IPS DF 4.7 (cell line): ENCODE data around the gene KRTDAP.

Source experiments
- DNase-seq: peaks from one replicate; pipeline ENCODE4 v3.0.0-alpha.2; 2013; ENCODE audit warnings: low spot score; ENCODE audit errors: extremely low read depth

Gene KRTDAP

DNA sequence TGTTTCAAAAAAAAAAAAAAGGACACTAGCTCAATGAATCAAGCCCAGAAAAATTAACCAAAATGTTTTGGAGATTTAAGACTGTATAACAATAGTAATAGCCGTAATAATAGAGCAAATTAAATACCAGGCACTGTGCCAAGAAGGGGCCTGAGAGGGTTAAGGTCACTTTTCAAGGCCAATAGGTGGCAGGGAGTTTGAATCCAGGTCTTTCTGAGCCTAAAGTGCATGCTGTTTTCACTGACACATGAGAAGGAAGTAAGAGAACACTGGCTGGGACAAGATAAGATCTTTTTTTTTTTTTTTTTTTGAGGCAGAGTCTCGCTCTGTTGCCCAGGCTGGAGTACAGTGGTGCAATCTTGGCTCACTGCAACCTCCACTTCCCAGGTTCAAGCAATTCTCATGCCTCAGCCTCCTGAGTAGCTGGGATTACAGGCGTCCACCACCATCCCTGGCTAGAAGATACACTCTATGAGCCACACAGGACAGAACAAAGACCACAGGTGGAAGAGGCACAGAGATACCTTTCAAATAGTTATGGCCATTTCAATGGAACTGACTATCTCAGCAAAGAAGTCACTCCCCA, 34.6 kb downstream of the KRTDAP start:
- no peak for DNase-seq

DNA sequence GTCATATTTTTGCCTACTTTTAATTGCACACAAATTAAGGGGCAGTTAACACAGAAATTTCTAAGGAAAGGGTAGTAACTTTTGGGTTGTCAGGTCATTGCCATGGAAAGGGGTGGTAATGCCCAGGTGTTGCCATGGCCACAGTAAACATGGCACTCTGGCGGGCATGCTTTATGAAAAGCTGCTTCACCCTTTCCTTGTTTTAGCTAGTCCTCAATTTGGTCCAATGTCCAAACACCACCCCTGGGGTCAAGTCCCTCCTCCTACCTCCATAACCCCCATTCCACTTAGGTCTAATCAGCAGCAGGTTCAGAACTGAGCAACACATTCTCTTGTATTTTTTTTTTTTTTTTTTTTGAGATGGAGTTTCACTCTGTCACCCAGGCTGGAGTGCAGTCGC, 35.6 kb downstream of the KRTDAP start:
- no peak for DNase-seq

DNA sequence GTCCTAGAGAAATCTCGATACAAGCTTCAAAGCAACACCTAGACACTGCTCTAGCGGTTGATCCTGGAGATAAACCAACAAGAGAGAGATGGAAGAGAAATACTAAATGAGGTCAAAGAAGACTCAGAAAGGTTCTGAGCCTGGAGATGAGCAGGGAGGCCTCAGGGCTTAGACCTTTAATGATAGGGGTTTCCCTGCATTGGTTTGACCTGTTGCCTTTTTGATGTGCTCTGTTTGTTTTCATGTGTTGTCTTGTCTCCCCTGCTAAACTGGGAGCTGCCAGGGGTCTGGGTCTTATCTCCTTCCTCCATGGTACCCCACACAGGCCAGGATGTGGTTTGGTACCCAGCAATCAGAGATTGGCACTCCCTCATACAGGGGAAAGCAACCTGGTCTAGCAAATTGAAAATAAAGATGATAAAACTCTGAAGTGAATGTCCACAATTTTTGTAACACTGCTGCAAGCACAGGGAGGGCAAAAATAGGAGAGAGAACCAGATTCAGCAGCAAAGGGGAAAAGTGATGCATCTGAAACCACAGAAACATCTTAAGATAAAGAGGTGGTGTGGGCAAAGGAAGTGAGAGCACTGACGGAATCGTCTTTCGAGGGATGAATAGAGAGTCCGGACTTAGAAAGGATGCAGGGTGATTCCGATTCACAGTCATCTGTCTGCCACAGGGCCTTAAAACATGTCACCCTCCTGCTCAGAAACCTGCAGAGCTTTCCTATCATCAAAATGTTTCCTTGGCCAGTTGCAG, 38.7 kb downstream of the KRTDAP start:
- DNase-seq = no peak

DNA sequence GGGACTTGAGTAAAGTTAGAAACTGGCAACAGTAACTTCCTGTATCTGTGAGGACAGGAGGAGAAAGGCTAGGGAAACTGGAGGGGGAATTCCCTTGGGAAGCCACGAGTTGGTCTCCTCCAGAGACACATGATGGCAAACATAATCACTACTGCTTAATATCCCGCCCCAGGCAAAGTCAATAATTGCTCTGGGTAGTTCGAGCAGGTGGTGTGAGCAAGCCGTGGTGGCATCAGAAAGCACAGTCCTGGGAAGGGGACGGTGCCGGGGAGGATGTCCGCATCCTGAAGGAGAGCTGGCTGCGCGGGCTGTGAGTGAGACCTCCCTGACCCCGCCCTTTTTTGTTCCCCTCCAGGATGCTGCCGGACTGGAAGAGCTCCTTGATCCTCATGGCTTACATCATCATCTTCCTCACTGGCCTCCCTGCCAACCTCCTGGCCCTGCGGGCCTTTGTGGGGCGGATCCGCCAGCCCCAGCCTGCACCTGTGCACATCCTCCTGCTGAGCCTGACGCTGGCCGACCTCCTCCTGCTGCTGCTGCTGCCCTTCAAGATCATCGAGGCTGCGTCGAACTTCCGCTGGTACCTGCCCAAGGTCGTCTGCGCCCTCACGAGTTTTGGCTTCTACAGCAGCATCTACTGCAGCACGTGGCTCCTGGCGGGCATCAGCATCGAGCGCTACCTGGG, 40.8 kb downstream of the KRTDAP start:
- DNase-seq = no peak

DNA sequence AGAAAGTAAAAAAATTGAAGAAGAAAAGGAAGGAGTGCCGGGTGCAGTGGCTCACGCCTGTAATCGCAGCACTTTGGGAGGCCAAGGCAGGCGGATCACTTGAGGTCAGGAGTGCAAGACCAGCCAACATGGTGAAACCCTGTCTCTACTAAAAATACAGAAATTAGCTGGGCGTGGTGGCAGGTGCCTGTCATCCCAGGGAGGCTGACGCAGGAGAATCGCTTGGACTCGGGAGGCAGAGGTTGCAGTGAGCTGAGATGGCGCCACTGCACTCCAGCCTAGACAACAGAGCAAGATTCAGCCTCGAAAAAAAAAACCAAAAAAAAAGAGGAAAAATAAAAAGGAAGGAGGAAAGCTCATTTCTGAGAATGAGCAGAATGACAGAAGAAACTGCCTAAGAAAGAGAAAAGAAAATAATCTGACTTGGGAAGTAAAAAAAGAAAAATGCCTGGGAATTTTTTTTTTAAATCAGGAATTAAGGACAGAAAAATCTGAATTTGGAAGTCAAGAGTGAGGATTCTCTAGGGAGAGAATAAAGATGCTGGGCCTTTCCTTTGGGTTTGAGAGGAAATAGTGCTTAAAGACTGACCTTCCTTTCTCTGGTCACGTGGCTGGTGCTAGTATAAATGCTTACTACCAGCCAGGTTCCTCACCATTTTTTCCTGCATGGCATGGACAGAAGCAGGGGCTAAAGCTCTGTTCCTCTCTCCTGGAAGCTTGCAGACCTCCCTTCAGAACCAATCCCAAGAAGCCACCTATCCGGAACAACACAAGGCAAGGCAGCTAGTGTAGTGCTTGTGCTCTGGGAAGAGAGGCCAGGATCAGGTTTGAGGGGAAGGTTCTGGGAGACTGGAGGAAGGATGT, 42.4 kb downstream of the KRTDAP start, which contains the start of gene FFAR2:
Gene FFAR2 (plus strand): TSS at position 652 of the 864 bp plus-strand sequence. CDS start 1,458 bp downstream, outside the sequence.
- no peak for DNase-seq

DNA sequence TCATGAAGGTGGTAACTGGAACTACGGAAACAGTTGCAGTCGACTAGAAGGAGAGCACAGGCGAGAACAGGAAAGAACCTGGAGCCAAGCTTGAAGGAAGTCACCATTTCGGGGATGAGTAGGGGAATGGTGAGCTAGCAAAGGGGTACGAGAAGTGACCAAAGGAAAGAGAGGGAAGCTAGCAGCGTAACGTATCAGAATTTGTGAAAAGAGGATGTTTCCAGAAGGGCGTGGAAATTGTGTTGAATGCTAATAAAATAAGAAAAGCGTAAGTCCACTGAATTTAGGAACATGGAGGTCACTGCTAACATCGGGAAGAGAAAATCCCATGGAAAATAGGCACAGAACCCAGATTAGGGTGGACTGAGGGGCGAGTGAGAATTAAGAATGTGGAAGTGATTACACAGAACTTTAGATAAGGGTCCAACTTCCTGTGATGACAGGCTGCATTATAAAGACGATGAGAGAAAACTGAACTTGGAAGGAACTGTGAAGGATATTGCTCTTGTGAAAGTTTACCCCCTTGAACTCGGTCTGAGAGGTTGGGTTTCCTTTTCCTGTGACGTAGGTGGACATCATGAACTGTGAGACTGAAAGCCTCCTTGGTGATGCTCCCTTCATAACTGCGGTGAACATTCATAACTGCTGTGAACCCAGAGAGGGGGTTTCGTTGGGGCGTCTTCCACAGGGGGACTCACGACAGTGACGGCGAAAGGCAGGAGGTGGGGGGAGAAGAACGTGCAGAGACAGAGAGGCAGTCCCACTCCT, 44.3 kb downstream of the KRTDAP start:
- DNase-seq = no peak

DNA sequence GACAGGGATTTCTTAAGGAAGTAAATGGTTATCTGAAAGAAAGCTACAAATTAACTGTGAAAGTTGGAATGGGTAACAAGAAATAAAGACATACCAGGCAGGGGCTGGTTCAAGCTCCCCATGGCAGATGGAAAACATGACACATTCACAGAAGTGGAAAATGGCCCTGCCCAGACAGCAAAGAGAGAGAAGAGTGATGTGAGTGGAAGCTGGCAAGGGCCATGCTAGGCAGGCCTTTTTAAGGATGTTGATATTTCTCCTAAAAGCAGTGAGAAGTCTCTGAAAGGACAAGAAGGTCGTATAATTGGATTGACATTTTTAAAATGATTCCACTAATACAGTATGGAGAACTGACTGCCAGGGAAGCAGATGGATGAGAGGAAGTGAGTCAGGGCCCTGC, 45.5 kb downstream of the KRTDAP start:
- DNase-seq = no peak

DNA sequence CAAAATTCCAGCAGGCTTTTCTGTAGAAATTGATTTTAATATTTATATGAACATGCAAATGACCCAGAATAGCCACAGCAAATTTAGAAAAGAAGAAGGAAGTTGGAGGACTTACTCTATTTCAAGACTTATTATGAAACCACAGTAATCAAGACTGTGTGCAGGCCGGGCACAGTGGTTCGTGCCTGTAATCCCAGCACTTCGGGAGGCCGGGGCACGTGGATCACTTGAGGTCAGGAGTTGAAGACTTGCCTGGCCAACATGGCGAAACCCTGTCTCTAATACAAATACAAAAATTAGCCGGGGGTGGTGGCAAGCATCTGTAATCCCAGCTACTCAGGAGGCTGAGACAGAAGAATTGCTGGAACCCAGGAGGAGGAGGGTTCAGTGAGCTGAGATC, 48.2 kb downstream of the KRTDAP start:
- DNase-seq = no peak

DNA sequence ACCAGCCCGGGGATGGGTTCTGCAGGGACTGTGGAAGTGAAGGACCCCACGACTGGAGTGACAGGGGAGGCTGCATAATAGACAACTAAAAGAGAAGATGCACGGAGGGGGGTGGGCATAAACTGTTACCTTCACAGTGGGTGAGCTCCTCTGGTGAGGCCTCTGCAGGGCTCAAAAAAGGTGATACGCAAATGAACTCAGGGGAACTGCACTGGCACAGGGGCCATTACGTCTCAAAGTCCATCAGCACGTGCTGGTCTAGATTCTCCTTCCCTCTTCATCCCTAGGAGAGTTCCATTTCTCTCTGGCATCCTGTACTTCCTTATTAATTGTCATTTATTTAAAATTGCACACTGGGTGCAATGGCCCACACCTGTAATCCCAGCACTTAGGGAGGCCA, 50.3 kb downstream of the KRTDAP start:
- no peak for DNase-seq

DNA sequence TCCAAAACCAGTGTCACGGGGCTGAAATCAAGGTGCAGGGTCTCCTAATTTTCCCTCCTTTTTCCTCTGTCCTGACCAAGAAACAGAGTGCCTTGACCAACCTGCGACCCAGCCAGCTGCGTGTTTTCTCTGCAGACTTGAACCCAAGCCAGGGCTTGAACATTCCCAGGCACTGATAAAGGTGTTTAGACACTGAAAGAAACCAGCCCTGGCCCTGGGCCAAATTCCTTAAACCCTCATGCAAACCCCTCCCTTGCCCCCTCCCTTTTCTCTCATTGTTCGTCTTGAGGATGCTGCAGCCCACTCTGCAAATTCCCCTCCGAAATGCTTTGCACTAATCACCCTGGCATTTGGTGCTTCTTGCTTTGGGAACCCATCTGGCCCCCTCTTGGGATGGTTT, 51.7 kb downstream of the KRTDAP start:
- DNase-seq = no peak

DNA sequence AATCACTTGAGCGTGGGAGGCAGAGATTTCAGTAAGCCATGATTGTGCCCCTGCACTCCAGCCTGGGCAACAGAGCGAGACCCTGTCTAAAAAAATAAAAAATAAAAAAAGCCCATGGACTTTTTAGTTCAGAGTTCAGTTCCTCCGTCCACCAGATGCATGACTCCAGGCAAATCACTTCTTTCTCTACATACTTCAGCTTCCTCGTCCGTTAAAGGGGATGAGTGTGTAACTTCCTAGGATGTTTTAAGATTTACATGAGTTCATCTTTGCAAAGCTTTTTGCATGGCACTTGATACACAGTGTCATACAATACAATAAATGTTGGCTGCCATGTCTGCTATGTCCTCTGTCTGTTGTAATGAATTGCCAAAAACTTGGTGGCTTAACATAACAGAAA, 52.2 kb downstream of the KRTDAP start:
- DNase-seq = no peak

DNA sequence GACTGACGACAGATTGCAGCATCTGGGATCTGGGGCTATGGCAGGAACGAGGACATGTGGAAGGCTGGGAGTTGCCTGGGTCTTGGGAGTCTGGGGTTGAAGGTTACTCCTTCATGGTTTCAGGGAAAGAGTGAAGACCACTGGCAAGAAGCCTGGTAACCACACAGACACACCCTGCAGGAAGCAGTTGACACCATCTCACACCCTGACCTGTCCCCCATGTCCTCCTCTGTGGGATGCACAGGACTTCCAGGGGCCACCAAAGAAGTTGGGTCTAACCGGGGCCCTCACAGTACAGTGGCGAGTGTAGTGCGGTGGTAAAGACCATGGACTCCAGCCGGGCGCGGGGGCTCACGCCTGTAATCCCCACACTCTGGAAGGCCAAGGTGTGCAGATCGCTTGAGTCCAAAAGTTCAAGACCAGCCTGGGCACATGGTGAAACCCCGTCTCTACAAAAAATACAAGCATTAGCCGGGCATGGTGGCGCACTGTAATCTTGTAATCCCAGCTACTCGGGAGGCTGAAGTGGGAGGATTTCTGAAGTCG, 52.8 kb downstream of the KRTDAP start:
- DNase-seq = no peak
